ENCODE results near the gene RPL21.

DNA sequence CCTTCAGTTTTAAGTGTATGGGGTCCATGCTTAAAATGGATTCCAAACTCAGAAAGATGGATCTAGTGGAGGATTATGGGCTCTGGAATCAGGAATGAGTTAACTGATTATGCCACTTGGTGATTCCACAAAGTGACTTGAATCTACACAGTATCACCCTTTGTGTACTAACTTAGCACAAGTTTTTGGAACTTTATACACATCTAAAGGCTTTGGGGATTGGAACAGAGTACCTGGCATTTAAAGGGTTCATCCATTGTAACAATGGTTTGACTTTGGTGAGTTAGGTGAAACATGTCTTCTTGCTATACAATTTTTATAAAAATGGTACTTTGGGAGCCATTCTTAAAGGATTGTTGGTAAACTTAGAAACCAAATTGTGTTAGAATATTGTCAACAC lies 1.1 kb downstream of the RPL21 start:
- TF ChIP-seq, protein P1, sequence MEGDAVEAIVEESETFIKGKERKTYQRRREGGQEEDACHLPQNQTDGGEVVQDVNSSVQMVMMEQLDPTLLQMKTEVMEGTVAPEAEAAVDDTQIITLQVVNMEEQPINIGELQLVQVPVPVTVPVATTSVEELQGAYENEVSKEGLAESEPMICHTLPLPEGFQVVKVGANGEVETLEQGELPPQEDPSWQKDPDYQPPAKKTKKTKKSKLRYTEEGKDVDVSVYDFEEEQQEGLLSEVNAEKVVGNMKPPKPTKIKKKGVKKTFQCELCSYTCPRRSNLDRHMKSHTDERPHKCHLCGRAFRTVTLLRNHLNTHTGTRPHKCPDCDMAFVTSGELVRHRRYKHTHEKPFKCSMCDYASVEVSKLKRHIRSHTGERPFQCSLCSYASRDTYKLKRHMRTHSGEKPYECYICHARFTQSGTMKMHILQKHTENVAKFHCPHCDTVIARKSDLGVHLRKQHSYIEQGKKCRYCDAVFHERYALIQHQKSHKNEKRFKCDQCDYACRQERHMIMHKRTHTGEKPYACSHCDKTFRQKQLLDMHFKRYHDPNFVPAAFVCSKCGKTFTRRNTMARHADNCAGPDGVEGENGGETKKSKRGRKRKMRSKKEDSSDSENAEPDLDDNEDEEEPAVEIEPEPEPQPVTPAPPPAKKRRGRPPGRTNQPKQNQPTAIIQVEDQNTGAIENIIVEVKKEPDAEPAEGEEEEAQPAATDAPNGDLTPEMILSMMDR (conservative IDR thresholded peaks at IDR 0.05; ENCODE audit: low read length): no peak
- no peak for TF ChIP-seq EZH2phosphoT487 (IDR thresholded peaks at IDR 0.05; ENCODE audit: borderline replicate concordance, low read depth, low read length)

Data from OCI-LY7 (cell line).